Activated CD8-positive, alpha-beta memory T cell treated with anti-CD3 and anti-CD28 coated beads, Interleukin-2, amount 50 U/mL, for 4 hours (primary cell): ENCODE measurements around the gene LHB.

ENCODE experiments used
- DNase-seq: peaks from one replicate; pipeline ENCODE4 v3.0.0-alpha.2; 2020

LHB gene

DNA sequence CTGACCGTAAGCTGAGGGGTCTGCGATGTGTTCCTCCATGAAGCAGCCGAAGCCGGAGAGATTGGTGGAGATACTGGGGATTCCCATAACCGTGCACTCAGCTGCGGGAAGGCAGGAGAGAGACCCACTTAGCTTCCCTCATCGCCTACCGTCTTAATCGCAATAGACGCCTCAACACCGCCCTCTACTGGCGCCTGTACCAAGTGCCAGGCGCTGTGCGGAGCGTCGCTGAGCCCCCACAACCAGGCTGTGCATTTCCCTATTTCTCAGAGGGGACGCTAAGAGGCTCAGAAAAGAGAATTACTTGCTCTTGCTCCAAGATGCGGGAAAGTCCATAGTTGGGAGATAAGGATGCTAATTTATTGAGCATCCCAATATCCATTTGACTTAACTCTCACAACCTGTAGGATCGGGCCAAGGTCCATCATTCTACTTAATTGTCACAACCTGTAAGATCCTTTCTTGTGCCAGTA, 45.9 kb downstream of the LHB start:
- peak; percentile 88 for DNase-seq

DNA sequence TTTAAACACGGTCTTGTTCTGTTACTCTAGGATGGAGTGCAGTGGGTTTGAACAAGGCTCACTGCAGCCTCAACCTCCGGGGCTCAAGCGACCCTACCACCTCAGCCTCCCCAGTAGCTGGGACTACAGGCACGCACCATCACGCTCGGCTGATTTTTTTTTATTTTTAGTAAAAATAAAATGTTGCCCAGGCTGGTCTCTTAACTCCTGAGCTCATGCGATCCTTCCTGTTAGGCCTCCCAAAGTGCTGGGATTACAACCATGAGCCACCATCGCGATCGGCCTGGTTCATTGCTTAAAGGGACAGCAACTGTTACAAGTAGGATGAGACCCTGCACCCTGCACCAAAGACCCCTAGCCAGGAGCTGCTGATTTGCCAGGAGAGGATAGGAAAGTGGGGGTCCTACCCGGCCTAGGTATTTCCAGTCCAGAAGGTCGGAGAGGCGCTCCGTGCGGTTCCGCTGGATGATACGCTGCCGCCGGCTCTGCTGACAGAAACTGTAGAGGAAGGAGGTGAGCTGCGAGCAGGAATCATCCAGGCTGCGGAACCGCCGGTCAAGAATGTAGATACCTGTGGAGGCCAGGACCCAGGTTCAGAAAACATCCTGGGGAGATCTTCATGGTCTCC, 46.6 kb downstream of the LHB start:
- no peak for DNase-seq

DNA sequence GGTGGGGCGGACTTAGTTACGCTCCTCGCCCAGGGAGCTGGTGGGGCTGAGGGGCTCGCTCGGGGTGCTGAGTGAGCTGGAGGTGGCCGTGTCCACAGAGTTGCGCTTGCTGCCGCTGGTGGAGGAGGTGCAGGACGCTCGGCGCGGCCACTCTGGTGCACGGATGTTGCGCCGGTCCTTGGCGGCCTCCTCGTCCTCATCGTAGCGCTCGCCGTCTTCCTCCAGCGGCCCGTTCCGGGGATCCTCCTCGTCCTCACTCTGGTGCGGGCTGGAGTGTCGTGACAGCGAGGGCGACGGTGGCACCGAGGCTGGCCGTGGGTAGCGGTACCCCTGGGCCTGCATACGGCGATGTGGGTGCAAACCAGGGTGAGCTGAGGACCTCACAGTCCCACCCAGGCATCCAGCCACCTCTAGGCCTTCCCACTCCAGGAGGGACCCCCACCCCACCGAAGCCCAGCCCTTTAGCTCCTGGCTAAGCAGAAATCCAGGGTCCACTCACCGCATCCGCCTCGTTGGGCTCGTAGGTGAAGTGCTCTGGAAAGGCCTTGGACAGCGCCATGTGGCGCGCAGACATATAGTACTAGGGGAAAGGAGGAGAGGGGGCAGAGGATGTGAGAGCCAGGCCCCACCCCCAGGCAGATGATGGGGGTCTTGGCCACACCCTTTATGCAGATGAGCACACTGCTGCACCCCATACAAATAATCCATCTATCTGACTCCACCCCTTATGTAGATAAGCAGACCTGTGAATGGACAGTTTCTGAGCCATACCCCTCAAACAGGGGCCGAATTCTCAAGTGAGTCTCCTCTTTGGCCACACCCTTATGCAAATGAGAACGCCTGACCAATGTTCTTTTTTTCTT, 47.4 kb downstream of the LHB start:
- no peak for DNase-seq

DNA sequence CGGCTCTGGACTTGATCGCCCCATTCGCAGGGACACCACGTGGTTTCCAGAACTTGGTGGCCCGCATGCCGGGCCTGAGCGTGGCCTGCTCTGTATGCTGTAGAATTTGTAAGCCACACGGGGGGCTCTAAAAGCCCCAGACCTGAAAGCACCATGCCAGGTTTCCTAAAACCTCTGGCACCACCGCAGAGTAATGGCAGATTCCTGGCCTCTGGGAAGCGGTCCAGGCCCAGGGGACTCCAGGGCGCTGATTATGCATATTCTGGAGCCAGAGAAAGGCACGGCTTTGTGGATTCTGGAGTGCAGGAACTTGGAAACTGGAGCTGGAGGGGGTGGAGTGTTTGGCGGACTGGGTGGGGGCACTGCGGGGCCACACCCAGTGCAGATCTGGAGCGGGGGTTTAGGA, 48.1 kb downstream of the LHB start:
- no peak for DNase-seq

DNA sequence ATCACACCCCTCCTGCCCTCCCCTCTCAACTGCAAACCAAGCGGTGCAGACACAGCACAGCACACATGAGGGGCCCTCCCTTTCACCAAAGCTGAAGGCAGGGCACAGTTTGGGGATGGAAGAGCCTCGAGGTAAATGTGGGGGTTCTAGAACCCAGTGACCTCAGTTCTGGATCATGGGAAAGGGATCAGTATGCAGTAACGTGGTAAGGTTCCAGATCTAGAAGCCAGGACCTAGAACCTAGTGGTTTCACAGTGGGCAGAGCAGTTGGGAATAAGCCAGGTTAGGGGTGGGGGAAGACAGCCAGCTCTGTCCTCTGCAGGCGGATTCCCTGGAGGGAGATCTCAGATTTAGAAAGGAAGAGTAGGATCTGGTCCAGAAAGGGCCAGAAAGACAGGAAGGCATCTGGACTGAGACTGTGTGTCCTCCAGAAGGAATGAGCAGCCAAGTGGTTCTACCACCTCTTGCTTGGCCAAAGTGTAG, 48.7 kb downstream of the LHB start:
- no peak for DNase-seq

DNA sequence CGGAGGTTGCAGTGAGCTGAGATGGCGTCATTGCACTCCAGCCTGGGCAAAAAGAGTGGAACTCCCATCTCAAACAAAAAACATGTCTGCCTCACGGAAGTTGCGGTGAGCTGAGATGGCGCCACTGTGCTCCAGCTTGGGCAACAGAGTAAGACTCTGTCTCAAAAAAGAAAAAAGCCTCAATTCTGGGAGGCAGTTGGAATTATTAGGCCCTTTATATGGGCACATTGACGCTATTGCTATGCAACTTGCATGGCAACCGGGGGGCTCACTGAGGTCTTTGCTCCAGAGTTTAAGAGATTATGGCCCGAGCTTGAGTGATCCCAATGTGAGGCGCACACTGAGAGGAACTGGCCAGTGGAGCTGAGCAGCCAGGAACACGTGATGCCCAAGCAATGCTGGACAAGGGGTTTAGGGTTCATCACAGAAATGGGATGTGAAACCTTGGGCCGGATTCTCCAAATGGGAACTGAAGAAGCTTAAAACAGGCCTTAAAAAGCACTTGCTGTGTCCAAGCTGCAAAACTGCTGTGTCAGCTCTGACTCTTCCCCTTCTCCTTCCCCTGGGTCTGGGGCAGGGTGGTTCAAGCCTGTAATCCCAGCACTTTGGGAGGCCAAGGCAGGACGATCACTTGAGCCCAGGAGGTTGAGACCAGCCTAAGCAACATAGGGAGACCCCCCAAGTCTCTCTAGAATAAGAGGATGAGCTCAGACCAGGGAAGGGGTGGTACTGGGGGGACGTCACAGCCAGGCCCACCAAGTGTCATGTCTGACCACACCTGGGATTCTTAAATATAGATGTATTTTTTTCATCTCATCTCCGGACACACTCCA, 49.3 kb downstream of the LHB start:
- no peak for DNase-seq

DNA sequence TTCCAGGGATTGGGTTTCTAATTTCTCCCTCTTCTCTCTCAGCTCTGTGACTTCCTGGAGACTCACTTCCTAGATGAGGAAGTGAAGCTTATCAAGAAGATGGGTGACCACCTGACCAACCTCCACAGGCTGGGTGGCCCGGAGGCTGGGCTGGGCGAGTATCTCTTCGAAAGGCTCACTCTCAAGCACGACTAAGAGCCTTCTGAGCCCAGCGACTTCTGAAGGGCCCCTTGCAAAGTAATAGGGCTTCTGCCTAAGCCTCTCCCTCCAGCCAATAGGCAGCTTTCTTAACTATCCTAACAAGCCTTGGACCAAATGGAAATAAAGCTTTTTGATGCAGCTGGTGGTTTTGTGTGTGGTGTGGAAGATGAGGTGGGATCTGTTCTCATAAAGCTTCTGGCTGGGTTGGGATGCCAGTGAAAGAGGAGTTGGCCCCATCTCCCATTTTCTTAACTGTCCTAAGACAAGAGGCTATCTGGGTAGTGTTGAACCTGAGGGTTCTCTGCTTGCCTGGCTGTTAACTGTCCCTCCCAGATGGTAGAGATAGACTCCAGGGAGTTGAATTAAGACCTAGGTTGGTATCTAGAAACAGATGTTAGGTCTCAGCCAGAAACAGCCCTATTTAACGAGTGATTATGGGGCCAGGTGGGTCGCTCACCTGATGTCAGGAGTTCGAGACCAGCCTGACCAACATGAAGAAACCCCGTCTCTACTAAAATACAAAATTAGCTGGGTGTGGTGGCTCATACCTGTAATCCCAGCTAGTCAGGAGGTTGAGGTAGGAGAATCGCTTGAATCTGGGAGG, 50.1 kb downstream of the LHB start:
- no peak for DNase-seq
